Fibroblast of lung (primary cell): ENCODE measurements around the gene KRTAP5-9.

Experiments used
- EZH2 ChIP-seq: IDR thresholded peaks from 2 replicates; pipeline ENCODE4 v1.5.1; 2012; ENCODE audit warnings: low read length, control low read depth, mild to moderate bottlenecking; ENCODE audit errors: missing control alignments
- TF ChIP-seq, protein P1 (sequence below), 2 donors: IDR thresholded peaks in 1 of 2; conservative IDR thresholded peaks in 1 of 2; 1 replicate in 1 of 2; 2 replicates in 1 of 2; pipeline ENCODE4 v1.5.1; 2011 to 2012; ENCODE audit warnings: low read length in 2 of 2, control low read depth in 1 of 2, inconsistent platforms in 1 of 2, low read depth in 1 of 2, mild to moderate bottlenecking in 1 of 2

DNA sequence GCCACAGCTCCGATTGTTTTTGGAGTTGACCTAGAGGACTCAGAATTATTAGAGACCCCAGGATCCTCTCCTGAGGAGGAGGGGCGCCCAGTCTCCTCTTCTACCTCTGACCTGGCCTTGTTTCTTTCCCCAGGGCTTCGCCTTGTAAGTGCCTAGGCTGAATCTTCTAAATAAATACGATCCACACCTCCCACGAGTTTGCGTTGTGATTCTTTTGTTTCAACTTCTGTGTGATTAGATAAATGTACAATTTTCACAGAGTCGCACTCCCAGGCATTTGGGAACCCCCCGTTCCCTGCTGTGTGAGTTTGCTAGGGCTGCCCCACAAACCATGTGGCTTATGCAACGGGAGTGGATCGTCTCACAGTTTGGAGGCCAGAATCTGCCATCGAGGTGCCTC lies 9.2 kb upstream of the KRTAP5-9 start:
- TF ChIP-seq, protein P1, sequence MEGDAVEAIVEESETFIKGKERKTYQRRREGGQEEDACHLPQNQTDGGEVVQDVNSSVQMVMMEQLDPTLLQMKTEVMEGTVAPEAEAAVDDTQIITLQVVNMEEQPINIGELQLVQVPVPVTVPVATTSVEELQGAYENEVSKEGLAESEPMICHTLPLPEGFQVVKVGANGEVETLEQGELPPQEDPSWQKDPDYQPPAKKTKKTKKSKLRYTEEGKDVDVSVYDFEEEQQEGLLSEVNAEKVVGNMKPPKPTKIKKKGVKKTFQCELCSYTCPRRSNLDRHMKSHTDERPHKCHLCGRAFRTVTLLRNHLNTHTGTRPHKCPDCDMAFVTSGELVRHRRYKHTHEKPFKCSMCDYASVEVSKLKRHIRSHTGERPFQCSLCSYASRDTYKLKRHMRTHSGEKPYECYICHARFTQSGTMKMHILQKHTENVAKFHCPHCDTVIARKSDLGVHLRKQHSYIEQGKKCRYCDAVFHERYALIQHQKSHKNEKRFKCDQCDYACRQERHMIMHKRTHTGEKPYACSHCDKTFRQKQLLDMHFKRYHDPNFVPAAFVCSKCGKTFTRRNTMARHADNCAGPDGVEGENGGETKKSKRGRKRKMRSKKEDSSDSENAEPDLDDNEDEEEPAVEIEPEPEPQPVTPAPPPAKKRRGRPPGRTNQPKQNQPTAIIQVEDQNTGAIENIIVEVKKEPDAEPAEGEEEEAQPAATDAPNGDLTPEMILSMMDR (conservative IDR thresholded peaks at IDR 0.05 in 1 of 2, IDR thresholded peaks at IDR 0.05 in 1 of 2; ENCODE audit: low read depth in 1 of 2, low read length in 2 of 2) = no peak
- TF ChIP-seq EZH2 = no peak
